OCI-LY1 (cell line): ENCODE data around the gene SCNN1G.

Experiments used
- H2AFZ ChIP-seq: fragments of 200-600 bp; sonication (generic), shearing (Covaris generic); 2 replicates; pipeline ENCODE4 v1.6.0; 2014; ENCODE audit warnings: antibody characterized with exemption, mild to moderate bottlenecking, low read length
- H3F3A ChIP-seq: fragments of 200-600 bp; sonication (generic), shearing (Covaris generic); 2 replicates; pipeline ENCODE4 v1.6.0; 2014; ENCODE audit warnings: mild to moderate bottlenecking, antibody characterized with exemption, low read length, moderate library complexity; ENCODE audit not compliant: insufficient read depth
- H3K27ac ChIP-seq: fragments of 200-600 bp; sonication (generic); 2 replicates; pipeline ENCODE4 v1.5.1; 2014; ENCODE audit warnings: low read length, mixed run types, mild to moderate bottlenecking, low read depth; ENCODE audit not compliant: poor library complexity, severe bottlenecking
- H3K27me3 ChIP-seq: fragments of 200-600 bp; sonication (generic); 2 replicates; pipeline ENCODE4 v1.6.0; 2014; ENCODE audit warnings: antibody characterized with exemption, mild to moderate bottlenecking, low read length, moderate library complexity; ENCODE audit not compliant: insufficient read depth
- H3K36me3 ChIP-seq: fragments of 200-600 bp; sonication (generic); 2 replicates; pipeline ENCODE4 v1.6.1; 2014; ENCODE audit warnings: mild to moderate bottlenecking, antibody characterized with exemption, low read length, moderate library complexity, mixed read lengths; ENCODE audit not compliant: insufficient read depth
- H3K4me1 ChIP-seq: fragments of 200-600 bp; sonication (generic); 2 replicates; pipeline ENCODE4 v1.5.1; 2014; ENCODE audit warnings: mild to moderate bottlenecking, low read length, moderate library complexity; ENCODE audit not compliant: insufficient read depth, severe bottlenecking
- H3K4me2 ChIP-seq: fragments of 200-600 bp; sonication (generic), shearing (Covaris generic); 2 replicates; pipeline ENCODE4 v1.6.1; 2014; ENCODE audit warnings: low read length
- H3K4me3 ChIP-seq: fragments of 200-600 bp; sonication (generic); 2 replicates; pipeline ENCODE4 v1.5.1; 2014; ENCODE audit warnings: low read length, low read depth, mild to moderate bottlenecking, mixed read lengths; ENCODE audit not compliant: poor library complexity, severe bottlenecking
- H3K79me2 ChIP-seq: fragments of 200-600 bp; shearing (Covaris generic); 2 replicates; pipeline ENCODE4 v1.6.1; 2016; ENCODE audit warnings: mixed run types, low read length, mixed read lengths; ENCODE audit not compliant: insufficient read depth
- H3K9ac ChIP-seq: fragments of 200-600 bp; sonication (generic), shearing (Covaris generic); 2 replicates; pipeline ENCODE4 v1.6.1; 2014; ENCODE audit warnings: mild to moderate bottlenecking, low read length, mixed read lengths
- H3K9me2 ChIP-seq: fragments of 200-600 bp; sonication (generic), shearing (Covaris generic); 2 replicates; pipeline ENCODE4 v1.6.1; 2014; ENCODE audit warnings: low read depth, mild to moderate bottlenecking, low read length, mixed read lengths
- H3K9me3 ChIP-seq: fragments of 200-600 bp; shearing (Covaris generic); 2 replicates; pipeline ENCODE4 v1.6.1; 2014; ENCODE audit warnings: low read length, mixed read lengths
- H4K20me1 ChIP-seq: fragments of 200-600 bp; sonication (generic), shearing (Covaris generic); 2 replicates; pipeline ENCODE4 v1.6.0; 2016; ENCODE audit warnings: mild to moderate bottlenecking, low read length; ENCODE audit not compliant: insufficient read depth
- CTCF ChIP-seq: fragments of 200-600 bp; sonication (generic), shearing (Covaris generic); IDR thresholded peaks from 2 replicates; pipeline ENCODE4 v1.5.1; 2017; ENCODE audit warnings: mild to moderate bottlenecking, antibody characterized with exemption, low read length, moderate library complexity, mixed read lengths
- EZH2 ChIP-seq: fragments of 200-600 bp; sonication (generic), shearing (Covaris generic); IDR thresholded peaks from 2 replicates; pipeline ENCODE4 v1.8.0; 2017; ENCODE audit warnings: borderline replicate concordance, mixed run types, mild to moderate bottlenecking, antibody characterized with exemption, low read length, moderate library complexity, mixed read lengths

SCNN1G gene

GRCh38 chr16:23227529-23227928 is 45.0 kb downstream of the SCNN1G start:
- H2AFZ ChIP-seq, result no peak overlapping the region
- TF ChIP-seq CTCF, result no peak
- no peak for TF ChIP-seq EZH2
- no peaks in the 10 kb centered on the region for H3K9me2 ChIP-seq

GRCh38 chr16:23229714-23230113 is 47.2 kb downstream of the SCNN1G start:
- Histone ChIP-seq H2AFZ (no peak overlapping the region), H3K4me1 (no peaks in the 10 kb centered on the region), H3K36me3 (no peaks in the 10 kb centered on the region), H3K4me2 (no peak overlapping the region), H3K9me3 (no peaks in the 10 kb centered on the region), H3K27ac (no peak overlapping the region), H3F3A (no peaks in the 10 kb centered on the region), H3K4me3 (no peak overlapping the region), H3K9me2 (no peaks in the 10 kb centered on the region), H4K20me1 (no peaks in the 10 kb centered on the region), H3K79me2 (no peaks in the 10 kb centered on the region), H3K9ac (no peak overlapping the region), H3K27me3 (no peaks in the 10 kb centered on the region)
- TF ChIP-seq CTCF (no peak), EZH2 (no peak)

More at GRCh38 chr16:23227529-23227928, 45.0 kb downstream of the SCNN1G start:
- Histone ChIP-seq H3K4me1 (no peaks in the 10 kb centered on the region), H3K4me3 (no peak overlapping the region), H3K9me3 (no peaks in the 10 kb centered on the region), H3F3A (no peaks in the 10 kb centered on the region), H4K20me1 (no peaks in the 10 kb centered on the region), H3K9ac (no peak overlapping the region), H3K27me3 (no peaks in the 10 kb centered on the region), H3K27ac (no peak overlapping the region), H3K79me2 (no peaks in the 10 kb centered on the region), H3K4me2 (no peak overlapping the region), H3K36me3 (no peaks in the 10 kb centered on the region)

- Histone ChIP-seq H3K27me3 (no peaks in the 10 kb centered on the region), H3F3A (no peaks in the 10 kb centered on the region), H2AFZ (no peak overlapping the region), H3K79me2 (no peaks in the 10 kb centered on the region), H3K9ac (no peak overlapping the region), H3K36me3 (no peaks in the 10 kb centered on the region), H3K9me3 (no peaks in the 10 kb centered on the region), H4K20me1 (no peaks in the 10 kb centered on the region), H3K27ac (no peak overlapping the region), H3K4me1 (no peaks in the 10 kb centered on the region), H3K4me3 (no peak overlapping the region), H3K4me2 (no peak overlapping the region), H3K9me2 (no peaks in the 10 kb centered on the region)
- no peak for TF ChIP-seq CTCF
- TF ChIP-seq EZH2, result no peak
Observed at GRCh38 chr16:23232806-23233205, 50.3 kb downstream of the SCNN1G start.
